ENCODE measurements around the gene CYP1B1.

GRCh38 chr2:38079116-38080052 is 3.4 kb upstream of the CYP1B1 start:
- TF ChIP-seq CTCF (conservative IDR thresholded peaks at IDR 0.05) (no peak), EZH2 (IDR thresholded peaks at IDR 0.05; ENCODE audit: low read depth) (no peak)
